Measurements from ENCODE around the gene ATXN10. TPM values are rescaled to one million over a fixed set of nuclear protein-coding genes. Genes with fewer than 3 reads are reported as not detected.

ATXN10 gene
- total and polyA plus RNA-seq, 2 donors (not counting 1 experiment from before 2014, with no cell fraction given), result 52.3 to 95.5 TPM

DNA sequence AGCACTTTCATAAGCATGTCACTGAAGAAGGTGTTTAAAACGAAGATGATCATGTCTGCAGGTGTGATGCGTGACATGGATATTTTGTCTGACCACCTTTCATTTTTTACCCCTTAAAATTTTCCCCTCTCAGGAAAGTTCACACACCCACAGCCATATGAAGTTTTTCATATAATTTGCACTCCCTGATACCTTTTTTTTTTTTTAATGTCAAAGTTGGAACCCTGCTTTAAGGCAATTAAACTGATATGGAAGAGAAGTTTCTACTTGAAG, 104.6 kb downstream of the ATXN10 start:
- Mint-ChIP-seq H3K4me3 (peak overlapping the region; percentile 71), H3K9me3 (ENCODE audit: insufficient read depth) (no peaks in the 10 kb centered on the region), H3K4me1 (peaks cover 64% of the 10 kb centered on the region), H3K27me3 (no peaks in the 10 kb centered on the region), H3K27ac (peak overlapping the region; percentile 86)
- H3K27me3 ChIP-seq (replicated peaks in 1 of 4; ENCODE audit: control extremely low read depth in 1 of 4, control insufficient read depth in 3 of 4, insufficient read depth in 4 of 4, low read length in 3 of 4), result no peaks in the 10 kb centered on the region
- ChIA-PET CTCF (no interaction called here), POLR2A (no interaction called here)
- H2AFZ ChIP-seq (ENCODE audit: insufficient read depth, low read depth, low read length, poor library complexity, severe bottlenecking), result no peak overlapping the region
- peaks cover 46 to 51% of the 10 kb centered on the region in 2 donors for H3K4me1 ChIP-seq (ENCODE audit: control insufficient read depth in 2 of 2, insufficient read depth in 2 of 2, low read length in 2 of 2)
- H3K9ac ChIP-seq (ENCODE audit: low read length), result no peak overlapping the region
- peaks cover 13% of the 10 kb centered on the region for H3K79me2 ChIP-seq (ENCODE audit: control insufficient read depth, insufficient read depth, low read length)
- no peaks in the 10 kb centered on the region for H3K9me3 ChIP-seq (ENCODE audit: control extremely low read depth in 1 of 3, control insufficient read depth in 2 of 3, insufficient read depth in 1 of 3, low read length in 2 of 3)
- WGBS (ENCODE audit: insufficient coverage), result no CpG with 5 or more reads among the region's 2 CpGs
- DNase-seq (no peak), ATAC-seq (ENCODE audit: low read depth) (no peak)
- no peak overlapping the region for H3K4me3 ChIP-seq (ENCODE audit: control extremely low read depth in 1 of 5, extremely low read depth in 1 of 5, insufficient read depth in 1 of 5, low read depth in 2 of 5, low read length in 4 of 5)
- H3K27ac ChIP-seq (ENCODE audit: low read length in 2 of 2), result peak overlapping the region in 1 of 2 donors; percentile 61
- TF ChIP-seq CTCF (IDR thresholded peaks at IDR 0.05), result no peak
- peak overlapping the region; percentile 67 for H3K4me2 ChIP-seq (replicated peaks; ENCODE audit: low read depth, low read length, poor library complexity, severe bottlenecking)
- intact Hi-C loops (cut with micrococcal nuclease), result loop anchor here (10.0 kb wide), 2 partner anchors 91 to 169 kb away; no protein-coding TSS in a partner anchor
- peaks cover 3% of the 10 kb centered on the region for H4K20me1 ChIP-seq (ENCODE audit: control insufficient read depth, insufficient read depth, low read length, poor library complexity, severe bottlenecking)
- peaks cover 0 to 9% of the 10 kb centered on the region in 2 experiments for H3K36me3 ChIP-seq (replicated peaks in 1 of 2; ENCODE audit: control extremely low read depth in 1 of 2, control insufficient read depth in 1 of 2, extremely low read depth in 1 of 2, insufficient read depth in 2 of 2, low read length in 1 of 2)

- Mint-ChIP-seq H3K27ac (peak overlapping the region; percentile 33), H3K9me3 (ENCODE audit: insufficient read depth) (no peaks in the 10 kb centered on the region), H3K27me3 (no peaks in the 10 kb centered on the region), H3K4me1 (peaks cover 57% of the 10 kb centered on the region), H3K4me3 (peak overlapping the region; percentile 46)
- no peak for TF ChIP-seq CTCF (IDR thresholded peaks at IDR 0.05)
- no peak for TF ChIP-seq EZH2 (IDR thresholded peaks at IDR 0.05; ENCODE audit: borderline replicate concordance, insufficient read depth, low read depth, low read length, poor library complexity, severe bottlenecking)
- ChIA-PET CTCF (interaction anchor here (0.9 kb wide), 1 partner anchor 9 kb away, joined by 4 read pairs; no protein-coding TSS in a partner anchor), POLR2A (no interaction called here)
- Histone ChIP-seq H3K36me3 (replicated peaks in 1 of 2; ENCODE audit: control extremely low read depth in 1 of 2, control insufficient read depth in 1 of 2, extremely low read depth in 1 of 2, insufficient read depth in 2 of 2, low read length in 1 of 2) (peaks cover 0 to 9% of the 10 kb centered on the region in 2 experiments), H3K4me1 (ENCODE audit: control insufficient read depth in 2 of 2, insufficient read depth in 2 of 2, low read length in 2 of 2) (peaks cover 42 to 48% of the 10 kb centered on the region in 2 donors), H3K4me2 (replicated peaks; ENCODE audit: low read depth, low read length, poor library complexity, severe bottlenecking) (peak overlapping the region; percentile 12), H3K9ac (ENCODE audit: low read length) (no peak overlapping the region), H3K27ac (ENCODE audit: low read length in 2 of 2) (no peak overlapping the region), H2AFZ (ENCODE audit: insufficient read depth, low read depth, low read length, poor library complexity, severe bottlenecking) (no peak overlapping the region), H3K4me3 (ENCODE audit: control extremely low read depth in 1 of 5, extremely low read depth in 1 of 5, insufficient read depth in 1 of 5, low read depth in 2 of 5, low read length in 4 of 5) (no peak overlapping the region), H3K9me3 (ENCODE audit: control extremely low read depth in 1 of 3, control insufficient read depth in 2 of 3, insufficient read depth in 1 of 3, low read length in 2 of 3) (no peaks in the 10 kb centered on the region), H4K20me1 (ENCODE audit: control insufficient read depth, insufficient read depth, low read length, poor library complexity, severe bottlenecking) (peaks cover 5% of the 10 kb centered on the region), H3K27me3 (replicated peaks in 1 of 4; ENCODE audit: control extremely low read depth in 1 of 4, control insufficient read depth in 3 of 4, insufficient read depth in 4 of 4, low read length in 3 of 4) (no peaks in the 10 kb centered on the region), H3K79me2 (ENCODE audit: control insufficient read depth, insufficient read depth, low read length) (peaks cover 18% of the 10 kb centered on the region)
- intact Hi-C loops (cut with micrococcal nuclease), result loop anchor here (10.0 kb wide), 2 partner anchors 92 to 168 kb away; no protein-coding TSS in a partner anchor
- no peak for DNase-seq
- no peak for ATAC-seq (ENCODE audit: low read depth)
- 88% methylated on average over 1 of the region's 6 CpGs for WGBS (ENCODE audit: insufficient coverage)
Measured at GRCh38 chr22:45777046-45777851, 105.6 kb downstream of the ATXN10 start.
